ENCODE measurements around the gene SHC3. TPM values are rescaled to one million over a fixed set of nuclear protein-coding genes. Genes with fewer than 3 reads are reported as not detected.

Gene SHC3
- total RNA-seq, 2 donors from 2014 or later, result not detected

GRCh38 chr9:89022902-89023301 is 155.7 kb downstream of the SHC3 start:
- H3K27ac Mint-ChIP-seq, result no peak overlapping the region
- H3K4me1 Mint-ChIP-seq (ENCODE audit: low read depth in 2 of 2), result no peaks in the 10 kb centered on the region
- ATAC-seq (no peak), DNase-seq (ENCODE audit: low spot score) (no peak)
- no peak overlapping the region for H3K4me3 Mint-ChIP-seq
- H3K9me3 Mint-ChIP-seq, result no peaks in the 10 kb centered on the region
- H3K36me3 Mint-ChIP-seq, result no peaks in the 10 kb centered on the region
- peaks cover 8 to 15% of the 10 kb centered on the region in 2 donors for H3K27me3 Mint-ChIP-seq

DNA sequence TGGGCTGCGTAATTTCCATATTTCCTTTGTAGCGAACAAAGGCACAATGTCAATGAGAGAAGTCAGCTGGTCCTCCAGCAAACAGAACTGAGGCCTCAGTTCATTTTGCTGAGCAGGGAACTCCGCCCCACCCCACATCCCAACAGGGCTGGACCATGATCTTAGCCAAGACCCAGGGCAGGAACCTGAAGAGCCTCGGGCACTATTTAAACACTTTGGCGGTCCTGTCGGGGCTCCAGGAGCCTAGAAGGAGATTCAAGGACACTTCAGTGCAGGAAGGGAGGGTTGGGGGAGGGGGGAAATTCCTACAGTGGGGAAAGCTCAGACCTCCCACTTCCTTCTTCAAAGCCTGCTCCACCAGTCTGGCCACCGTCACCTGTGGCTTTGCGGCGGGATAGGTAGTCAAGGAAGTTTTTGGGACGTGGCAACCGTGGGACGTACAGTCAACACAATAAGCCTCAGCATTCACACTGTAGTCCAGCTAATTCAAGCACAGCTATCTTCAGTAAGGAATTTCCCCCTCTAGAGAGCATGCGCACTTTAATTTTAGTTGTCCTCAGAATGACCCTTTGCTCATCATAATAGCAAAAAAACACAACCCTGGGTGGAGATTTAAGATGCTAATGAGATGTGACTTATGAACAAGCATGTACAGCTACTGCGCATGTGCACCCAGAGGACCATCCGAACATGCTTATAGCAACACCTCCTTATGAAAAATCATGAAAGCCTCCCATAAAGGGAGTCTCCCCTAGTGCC is 156.4 kb downstream of the SHC3 start:
- Mint-ChIP-seq H3K4me1 (ENCODE audit: low read depth in 2 of 2) (no peaks in the 10 kb centered on the region), H3K4me3 (no peak overlapping the region), H3K9me3 (no peaks in the 10 kb centered on the region), H3K27me3 (peaks cover under 1 to 12% of the 10 kb centered on the region in 2 donors), H3K36me3 (no peaks in the 10 kb centered on the region), H3K27ac (no peak overlapping the region)
- no peak for ATAC-seq
- DNase-seq (ENCODE audit: low spot score), result no peak

GRCh38 chr9:89021154-89021803 is 157.3 kb downstream of the SHC3 start:
- Mint-ChIP-seq H3K27ac (no peak overlapping the region), H3K9me3 (no peaks in the 10 kb centered on the region), H3K36me3 (no peaks in the 10 kb centered on the region), H3K4me3 (no peak overlapping the region), H3K27me3 (peaks cover 1 to 9% of the 10 kb centered on the region in 2 donors), H3K4me1 (ENCODE audit: low read depth in 2 of 2) (no peaks in the 10 kb centered on the region)
- peak in 1 of 2 donors; percentile 39 for ATAC-seq
- no peak for DNase-seq (ENCODE audit: low spot score)

- Mint-ChIP-seq H3K4me1 (ENCODE audit: low read depth in 2 of 2) (no peaks in the 10 kb centered on the region), H3K27ac (no peak overlapping the region), H3K9me3 (no peaks in the 10 kb centered on the region), H3K4me3 (no peak overlapping the region), H3K36me3 (no peaks in the 10 kb centered on the region), H3K27me3 (peaks cover 7 to 9% of the 10 kb centered on the region in 2 donors)
- peak; percentile 17 to 45 for ATAC-seq
- DNase-seq (ENCODE audit: low spot score), result no peak
These were observed 157.9 kb downstream of the SHC3 start for GRCh38 chr9:89020754-89021153.

GRCh38 chr9:89015336-89015735 is 163.3 kb downstream of the SHC3 start:
- no peak overlapping the region for H3K4me3 Mint-ChIP-seq
- H3K27me3 Mint-ChIP-seq, result peaks cover 10 to 13% of the 10 kb centered on the region in 2 donors
- DNase-seq (ENCODE audit: low spot score) (no peak), ATAC-seq (no peak)
- no peaks in the 10 kb centered on the region for H3K4me1 Mint-ChIP-seq (ENCODE audit: low read depth in 2 of 2)
- H3K27ac Mint-ChIP-seq, result no peak overlapping the region
- H3K36me3 Mint-ChIP-seq, result no peaks in the 10 kb centered on the region
- no peaks in the 10 kb centered on the region for H3K9me3 Mint-ChIP-seq

DNA sequence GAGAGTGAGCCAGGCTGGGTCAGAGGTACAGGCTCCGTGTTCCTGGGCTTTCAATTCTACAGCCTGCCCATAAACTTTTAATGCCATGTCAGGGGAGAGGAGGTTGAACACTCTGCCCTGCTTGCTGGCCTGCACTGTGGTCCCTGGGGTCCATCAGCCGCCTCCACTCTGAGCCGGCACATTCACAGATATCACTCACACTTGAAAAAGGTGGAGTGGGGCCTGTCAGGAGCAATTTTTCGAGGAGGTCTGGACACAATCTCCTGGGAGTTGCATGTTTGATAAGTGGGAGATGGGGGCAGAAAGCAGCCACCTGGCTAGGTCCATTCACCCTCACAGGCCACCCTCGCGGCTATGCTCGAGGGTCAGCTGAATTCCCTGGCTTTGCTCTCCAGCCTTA is 164.5 kb downstream of the SHC3 start:
- no peak overlapping the region for H3K4me3 Mint-ChIP-seq
- no peaks in the 10 kb centered on the region for H3K36me3 Mint-ChIP-seq
- DNase-seq (ENCODE audit: low spot score) (no peak), ATAC-seq (no peak)
- peaks cover 10 to 13% of the 10 kb centered on the region in 2 donors for H3K27me3 Mint-ChIP-seq
- H3K4me1 Mint-ChIP-seq (ENCODE audit: low read depth in 2 of 2), result no peaks in the 10 kb centered on the region
- no peak overlapping the region for H3K27ac Mint-ChIP-seq
- no peaks in the 10 kb centered on the region for H3K9me3 Mint-ChIP-seq

- Mint-ChIP-seq H3K36me3 (no peaks in the 10 kb centered on the region), H3K27me3 (peaks cover 10 to 13% of the 10 kb centered on the region in 2 donors), H3K9me3 (no peaks in the 10 kb centered on the region), H3K4me3 (no peak overlapping the region), H3K27ac (no peak overlapping the region), H3K4me1 (ENCODE audit: low read depth in 2 of 2) (no peaks in the 10 kb centered on the region)
- ATAC-seq (peak in 1 of 2 donors; percentile 34), DNase-seq (ENCODE audit: low spot score) (no peak)
These were observed 165.0 kb downstream of the SHC3 start for GRCh38 chr9:89013660-89014059.

DNA sequence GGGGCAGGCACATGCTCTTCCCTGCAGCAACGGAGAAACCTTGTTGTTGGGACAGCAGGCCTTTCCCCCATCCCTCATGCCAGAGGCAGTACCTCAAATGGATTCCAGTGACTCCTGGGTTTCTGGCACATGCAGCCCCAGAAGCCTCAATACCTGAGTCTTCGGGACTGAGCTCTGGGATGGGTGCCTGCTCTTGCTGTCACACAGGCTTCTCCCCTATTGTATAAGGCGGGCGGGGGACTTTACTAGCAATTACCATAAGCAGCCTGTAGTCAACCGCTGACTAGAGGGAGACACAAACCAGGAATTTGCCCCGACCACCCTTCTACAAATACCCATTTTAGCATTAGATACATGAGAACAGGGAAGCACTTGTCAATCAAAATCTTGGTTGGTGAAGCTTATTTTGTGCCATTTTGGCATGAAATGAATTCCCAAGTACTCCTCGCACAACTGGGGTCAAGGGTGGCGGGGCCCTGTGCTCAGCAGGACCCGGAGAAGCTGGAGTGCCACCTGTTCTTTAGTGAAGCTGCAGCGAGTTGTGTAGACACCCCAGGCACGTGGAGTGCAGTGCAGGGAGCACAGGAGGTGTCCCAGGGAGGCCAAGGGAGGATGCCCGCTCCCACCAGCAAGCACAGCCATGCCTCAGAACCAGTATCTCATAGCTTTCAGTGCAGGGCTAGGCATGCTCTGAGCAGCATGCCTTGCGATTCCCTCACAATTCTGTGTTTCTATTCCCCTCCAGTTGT is 166.2 kb downstream of the SHC3 start:
- Mint-ChIP-seq H3K4me1 (ENCODE audit: low read depth in 2 of 2) (no peaks in the 10 kb centered on the region), H3K9me3 (no peaks in the 10 kb centered on the region), H3K4me3 (no peak overlapping the region)

DNA sequence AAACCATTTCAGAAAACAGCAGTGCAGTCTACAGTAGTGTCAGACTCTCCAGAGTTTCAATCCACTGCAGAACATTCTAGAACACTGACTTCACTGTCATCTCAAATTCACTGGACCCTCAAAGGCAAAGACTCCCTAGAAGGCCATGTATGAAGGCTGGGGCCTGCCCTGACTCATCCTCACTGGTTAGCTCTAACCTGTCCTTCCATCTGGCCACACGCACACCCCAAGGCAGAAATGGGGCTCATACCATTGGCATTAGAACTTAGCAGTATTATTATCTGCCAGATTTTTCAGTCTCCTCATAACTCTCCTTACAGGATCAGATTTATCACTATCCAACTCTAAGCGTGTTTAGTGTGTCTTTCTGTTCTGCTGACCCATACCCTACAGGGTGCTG is 166.9 kb downstream of the SHC3 start:
- ATAC-seq, result no peak
- no peaks in the 10 kb centered on the region for H3K9me3 Mint-ChIP-seq
- no peaks in the 10 kb centered on the region for H3K4me1 Mint-ChIP-seq (ENCODE audit: low read depth in 2 of 2)
- H3K27ac Mint-ChIP-seq, result no peak overlapping the region
- H3K36me3 Mint-ChIP-seq, result no peaks in the 10 kb centered on the region
- H3K4me3 Mint-ChIP-seq, result no peak overlapping the region
- peaks cover 12 to 24% of the 10 kb centered on the region in 2 donors for H3K27me3 Mint-ChIP-seq
- DNase-seq (ENCODE audit: low spot score), result no peak

More for the DNA sequence above, 166.2 kb downstream of the SHC3 start:
- Mint-ChIP-seq H3K36me3 (no peaks in the 10 kb centered on the region), H3K27me3 (peaks cover 12 to 18% of the 10 kb centered on the region in 2 donors), H3K27ac (no peak overlapping the region)
- ATAC-seq (no peak), DNase-seq (ENCODE audit: low spot score) (no peak)

DNA sequence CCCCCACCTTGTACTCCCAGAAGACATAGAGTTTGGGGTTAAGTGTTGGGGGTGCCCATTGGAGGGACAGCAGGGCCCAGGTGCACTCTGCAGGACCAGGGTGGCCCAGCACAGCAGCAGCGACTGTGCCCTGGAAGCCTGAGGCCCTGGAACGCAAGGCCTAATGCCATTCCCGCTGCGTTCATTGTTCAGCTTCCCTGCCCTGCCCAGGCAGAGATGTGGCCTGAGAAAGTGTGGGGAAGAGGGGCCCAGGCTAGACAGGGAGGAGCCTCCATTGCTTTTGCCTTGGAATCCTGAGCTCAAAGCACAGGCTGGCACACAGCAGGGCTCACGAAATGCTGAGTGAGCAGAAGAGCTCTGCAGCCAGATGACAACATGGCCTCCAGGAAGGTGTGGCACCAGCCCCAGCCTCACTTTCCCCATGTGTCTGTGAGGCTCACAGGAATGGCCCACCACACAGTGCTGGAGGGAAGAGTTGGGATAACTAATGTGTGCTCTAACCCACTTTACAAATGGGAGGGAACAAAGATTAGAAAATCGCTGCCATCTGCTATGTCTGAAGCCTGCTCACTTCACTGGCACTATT is 168.0 kb downstream of the SHC3 start:
- no peaks in the 10 kb centered on the region for H3K36me3 Mint-ChIP-seq
- H3K4me3 Mint-ChIP-seq, result no peak overlapping the region
- H3K27ac Mint-ChIP-seq, result no peak overlapping the region
- no peak for DNase-seq (ENCODE audit: low spot score)
- no peaks in the 10 kb centered on the region for H3K4me1 Mint-ChIP-seq (ENCODE audit: low read depth in 2 of 2)
- H3K27me3 Mint-ChIP-seq, result peaks cover 16 to 21% of the 10 kb centered on the region in 2 donors
- no peak for ATAC-seq
- no peaks in the 10 kb centered on the region for H3K9me3 Mint-ChIP-seq

DNA sequence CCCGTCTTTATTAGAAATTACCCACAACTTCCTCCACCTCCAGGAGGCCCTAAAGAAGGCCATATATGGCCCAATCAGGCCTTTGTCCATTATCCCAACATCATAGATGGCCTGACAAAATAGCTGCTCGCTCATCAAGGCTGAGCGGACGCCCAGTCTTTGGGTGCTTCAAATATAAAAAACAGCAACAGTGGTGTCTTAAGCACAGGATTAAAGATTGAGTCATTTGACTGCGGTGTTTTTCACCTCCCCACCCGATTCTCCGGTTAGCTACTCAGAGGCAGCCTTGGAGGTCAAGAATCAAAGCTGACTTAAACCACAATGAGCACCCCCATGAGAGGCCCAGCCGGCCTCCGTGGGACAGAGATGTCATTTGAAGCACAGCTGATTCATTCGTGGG is 168.6 kb downstream of the SHC3 start:
- no peaks in the 10 kb centered on the region for H3K9me3 Mint-ChIP-seq
- H3K27ac Mint-ChIP-seq, result no peak overlapping the region
- H3K27me3 Mint-ChIP-seq, result peaks cover 17 to 18% of the 10 kb centered on the region in 2 donors
- DNase-seq (ENCODE audit: low spot score), result no peak
- no peak for ATAC-seq
- no peaks in the 10 kb centered on the region for H3K36me3 Mint-ChIP-seq
- H3K4me3 Mint-ChIP-seq, result no peak overlapping the region
- no peaks in the 10 kb centered on the region for H3K4me1 Mint-ChIP-seq (ENCODE audit: low read depth in 2 of 2)

DNA sequence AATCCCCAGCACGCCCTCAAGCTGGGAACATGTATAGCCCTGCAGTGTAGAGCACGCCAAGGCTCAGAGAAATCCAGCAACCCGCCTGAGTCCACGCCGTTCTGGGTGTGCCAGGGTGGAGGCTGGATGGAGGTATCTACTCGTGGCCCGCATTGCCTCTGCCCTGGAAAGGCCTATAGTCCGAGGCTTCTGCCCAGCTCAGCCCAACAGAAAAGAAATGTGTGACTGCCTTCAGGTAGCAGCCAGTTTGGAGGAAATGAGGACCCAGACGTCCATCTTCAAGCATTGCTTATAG is 169.1 kb downstream of the SHC3 start:
- ATAC-seq (no peak), DNase-seq (ENCODE audit: low spot score) (no peak)
- Mint-ChIP-seq H3K4me1 (ENCODE audit: low read depth in 2 of 2) (no peaks in the 10 kb centered on the region), H3K9me3 (no peaks in the 10 kb centered on the region), H3K4me3 (no peak overlapping the region), H3K36me3 (no peaks in the 10 kb centered on the region), H3K27me3 (peaks cover 16 to 18% of the 10 kb centered on the region in 2 donors), H3K27ac (no peak overlapping the region)

DNA sequence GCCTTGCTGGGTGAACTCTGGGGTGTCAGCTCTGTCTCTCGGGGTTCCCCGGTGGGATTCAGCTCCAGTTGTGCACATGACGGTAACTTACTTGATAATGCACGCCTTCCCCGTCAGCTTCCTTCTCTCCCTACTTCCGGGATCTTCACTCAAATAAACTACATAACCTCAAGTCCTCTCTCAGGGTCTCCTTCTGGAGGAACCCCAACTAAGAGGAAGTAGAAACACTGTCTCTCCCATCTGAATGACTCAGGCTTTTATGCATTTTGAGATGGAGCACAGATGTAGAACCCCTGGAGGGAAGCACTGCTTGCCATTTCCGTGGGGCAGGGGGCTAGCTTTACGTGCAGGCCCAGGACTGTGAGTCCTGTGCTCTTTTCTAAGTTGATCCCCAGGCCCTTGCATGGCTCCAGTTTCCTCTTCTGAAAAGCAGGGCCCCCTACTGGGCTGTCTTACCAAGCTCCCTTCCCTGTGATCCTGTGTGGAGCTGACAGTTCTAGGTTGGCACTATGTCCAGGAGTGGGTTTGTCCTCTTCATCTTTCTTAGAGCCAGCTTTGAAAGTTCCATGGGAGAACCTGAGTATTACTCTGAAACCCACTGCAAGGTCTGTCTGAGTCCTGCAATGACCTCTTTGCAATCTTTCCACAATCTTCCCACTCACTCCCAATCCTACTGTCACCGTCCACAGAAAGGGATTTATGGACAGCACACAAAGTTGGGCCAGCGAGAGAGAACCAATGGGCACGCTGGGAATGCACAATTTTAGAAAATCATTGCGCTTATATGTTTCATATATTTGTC is 169.7 kb downstream of the SHC3 start:
- Mint-ChIP-seq H3K9me3 (no peaks in the 10 kb centered on the region), H3K36me3 (no peaks in the 10 kb centered on the region), H3K4me1 (ENCODE audit: low read depth in 2 of 2) (no peaks in the 10 kb centered on the region), H3K27ac (no peak overlapping the region), H3K27me3 (peaks cover 15 to 19% of the 10 kb centered on the region in 2 donors), H3K4me3 (no peak overlapping the region)
- DNase-seq (ENCODE audit: low spot score) (no peak), ATAC-seq (no peak)
